Mesendoderm (in vitro differentiated cells): Measurements from ENCODE around the gene XAB2.

Source experiments
- DNase-seq: peaks from one replicate; pipeline ENCODE4 v3.0.0; 2013
- H2AK5ac ChIP-seq: 2 replicates; pipeline ENCODE4 v1.6.1; 2013; ENCODE audit warnings: low read length, inconsistent platforms
- H2BK120ac ChIP-seq: 2 replicates; pipeline ENCODE4 v1.6.1; 2013; ENCODE audit warnings: low read depth, mild to moderate bottlenecking, low read length, moderate library complexity, mixed read lengths
- H2BK15ac ChIP-seq: replicated peaks from 2 replicates; pipeline ENCODE4 v1.6.1; 2013; ENCODE audit warnings: low read depth, mild to moderate bottlenecking, moderate library complexity
- H2BK5ac ChIP-seq: 2 replicates; pipeline ENCODE4 v1.6.1; 2013; ENCODE audit warnings: low read length, inconsistent platforms
- H3K18ac ChIP-seq: 2 replicates; pipeline ENCODE4 v1.6.1; 2013; ENCODE audit warnings: mild to moderate bottlenecking, low read length, mixed read lengths
- H3K23ac ChIP-seq: one replicate; pipeline ENCODE4 v1.6.1; 2013; ENCODE audit warnings: low read length
- H3K27ac ChIP-seq: 2 replicates; pipeline ENCODE4 v1.5.1; 2013; ENCODE audit warnings: low read depth, mild to moderate bottlenecking, inconsistent platforms, low read length, moderate library complexity
- H3K27me3 ChIP-seq: 2 replicates; pipeline ENCODE4 v1.6.1; 2013; ENCODE audit warnings: low read length, control low read depth, mild to moderate bottlenecking, inconsistent platforms; ENCODE audit not compliant: insufficient read depth, poor library complexity
- H3K36me3 ChIP-seq: 2 replicates; pipeline ENCODE4 v1.6.1; 2013; ENCODE audit warnings: low read length, inconsistent platforms; ENCODE audit not compliant: control insufficient read depth, insufficient read depth
- H3K4ac ChIP-seq: one replicate; pipeline ENCODE4 v1.6.1; 2013; ENCODE audit warnings: low read depth, mild to moderate bottlenecking, low read length, moderate library complexity
- H3K4me1 ChIP-seq: 2 replicates; pipeline ENCODE4 v1.6.1; 2013; ENCODE audit warnings: low read depth, low read length, inconsistent platforms; ENCODE audit not compliant: control insufficient read depth
- H3K4me2 ChIP-seq: 2 replicates; pipeline ENCODE4 v1.6.1; 2013; ENCODE audit warnings: low read length
- H3K4me3 ChIP-seq: 2 replicates; pipeline ENCODE4 v1.5.1; 2013; ENCODE audit warnings: mild to moderate bottlenecking, low read length
- H3K56ac ChIP-seq: one replicate; pipeline ENCODE4 v1.6.1; 2013; ENCODE audit warnings: low read length
- H3K79me1 ChIP-seq: 2 replicates; pipeline ENCODE4 v1.6.1; 2013; ENCODE audit warnings: low read length, inconsistent platforms
- H3K79me2 ChIP-seq: 2 replicates; pipeline ENCODE4 v1.6.1; 2013; ENCODE audit warnings: mild to moderate bottlenecking, low read length; ENCODE audit not compliant: control insufficient read depth, insufficient read depth
- H3K9ac ChIP-seq: 2 replicates; pipeline ENCODE4 v1.6.1; 2013; ENCODE audit warnings: low read length, inconsistent platforms
- H4K5ac ChIP-seq: one replicate; pipeline ENCODE4 v1.6.1; 2013; ENCODE audit warnings: low read length
- H4K8ac ChIP-seq: one replicate; pipeline ENCODE4 v1.6.1; 2013; ENCODE audit warnings: low read depth, mild to moderate bottlenecking, control low read depth, low read length, moderate library complexity
- WGBS: extraction: QIAGEN DNeasy Blood & Tissue Kit; methylation state at CpG from one replicate; pipeline ENCODE4 v1.1.7; 2013; ENCODE audit warnings: low lambda C conversion rate, missing lambda C conversion rate; ENCODE audit not compliant: insufficient coverage; ENCODE audit errors: extremely low coverage; 5-methylcytosine and 5-hydroxymethylcytosine counted together

XAB2 gene

GRCh38 chr19:7672522-7672921 is 43.2 kb upstream of the XAB2 start:
- no peaks in the 10 kb centered on the region for H3K36me3 ChIP-seq
- no peak for DNase-seq
- no peak overlapping the region for H2AK5ac ChIP-seq
- H3K4me2 ChIP-seq: no peak overlapping the region
- no peak overlapping the region for H4K8ac ChIP-seq
- no peak overlapping the region for H3K4ac ChIP-seq
- no peak overlapping the region for H2BK120ac ChIP-seq
- H3K23ac ChIP-seq: no peak overlapping the region
- no peaks in the 10 kb centered on the region for H3K79me1 ChIP-seq
- no peak overlapping the region for H2BK15ac ChIP-seq
- no peak overlapping the region for H3K9ac ChIP-seq
- no peak overlapping the region for H3K27ac ChIP-seq
- no peak overlapping the region for H4K5ac ChIP-seq
- H3K27me3 ChIP-seq: no peaks in the 10 kb centered on the region
- no CpG with 5 or more reads among the region's 9 CpGs for WGBS
- no peaks in the 10 kb centered on the region for H3K4me1 ChIP-seq
- H3K4me3 ChIP-seq: no peak overlapping the region
- H3K18ac ChIP-seq: no peak overlapping the region
- no peaks in the 10 kb centered on the region for H3K79me2 ChIP-seq
- no peak overlapping the region for H3K56ac ChIP-seq
- H2BK5ac ChIP-seq: no peak overlapping the region

- H3K27me3 ChIP-seq: no peaks in the 10 kb centered on the region
- H4K8ac ChIP-seq: no peak overlapping the region
- H3K79me1 ChIP-seq: no peaks in the 10 kb centered on the region
- H3K4me2 ChIP-seq: no peak overlapping the region
- H3K36me3 ChIP-seq: no peaks in the 10 kb centered on the region
- no peak for DNase-seq
- H3K27ac ChIP-seq: no peak overlapping the region
- no peak overlapping the region for H3K23ac ChIP-seq
- H2BK120ac ChIP-seq: no peak overlapping the region
- no peak overlapping the region for H3K4ac ChIP-seq
- no peak overlapping the region for H2BK15ac ChIP-seq
- WGBS: no CpG with 5 or more reads among the region's 9 CpGs
- no peak overlapping the region for H3K56ac ChIP-seq
- H3K4me1 ChIP-seq: no peaks in the 10 kb centered on the region
- H3K18ac ChIP-seq: no peak overlapping the region
- H2BK5ac ChIP-seq: no peak overlapping the region
- no peak overlapping the region for H4K5ac ChIP-seq
- H3K4me3 ChIP-seq: no peak overlapping the region
- peak overlapping the region; percentile 44 for H3K9ac ChIP-seq
- H3K79me2 ChIP-seq: no peaks in the 10 kb centered on the region
- H2AK5ac ChIP-seq: no peak overlapping the region
Measured at GRCh38 chr19:7670790-7671189, 41.4 kb upstream of the XAB2 start.

GRCh38 chr19:7670150-7670783 is 40.9 kb upstream of the XAB2 start:
- H3K23ac ChIP-seq: no peak overlapping the region
- no peaks in the 10 kb centered on the region for H3K79me2 ChIP-seq
- H3K56ac ChIP-seq: peak overlapping the region; percentile 60
- no CpG with 5 or more reads among the region's 43 CpGs for WGBS
- H2BK5ac ChIP-seq: no peak overlapping the region
- no peaks in the 10 kb centered on the region for H3K27me3 ChIP-seq
- peak overlapping the region; percentile 9 for H3K4me3 ChIP-seq
- no peaks in the 10 kb centered on the region for H3K79me1 ChIP-seq
- H3K9ac ChIP-seq: peak overlapping the region; percentile 44
- H3K4ac ChIP-seq: no peak overlapping the region
- DNase-seq: no peak
- no peak overlapping the region for H2AK5ac ChIP-seq
- no peak overlapping the region for H3K18ac ChIP-seq
- H2BK120ac ChIP-seq: no peak overlapping the region
- H2BK15ac ChIP-seq: no peak overlapping the region
- no peak overlapping the region for H4K5ac ChIP-seq
- H3K27ac ChIP-seq: no peak overlapping the region
- peak overlapping the region; percentile 34 for H3K4me2 ChIP-seq
- H3K36me3 ChIP-seq: no peaks in the 10 kb centered on the region
- H3K4me1 ChIP-seq: no peaks in the 10 kb centered on the region
- H4K8ac ChIP-seq: no peak overlapping the region

- Histone ChIP-seq H3K79me1 (no peaks in the 10 kb centered on the region), H3K4me2 (no peak overlapping the region), H3K23ac (no peak overlapping the region), H2BK15ac (no peak overlapping the region), H3K27me3 (no peaks in the 10 kb centered on the region), H3K18ac (no peak overlapping the region), H4K8ac (no peak overlapping the region), H3K9ac (no peak overlapping the region), H4K5ac (no peak overlapping the region), H3K79me2 (no peaks in the 10 kb centered on the region), H3K56ac (no peak overlapping the region), H2BK5ac (no peak overlapping the region), H3K4me1 (no peaks in the 10 kb centered on the region), H3K36me3 (no peaks in the 10 kb centered on the region), H3K4me3 (no peak overlapping the region), H2BK120ac (no peak overlapping the region), H3K27ac (no peak overlapping the region), H3K4ac (no peak overlapping the region), H2AK5ac (no peak overlapping the region)
- 100% methylated on average over 1 of the region's 9 CpGs for WGBS
- no peak for DNase-seq
Measured at GRCh38 chr19:7669641-7670040, 40.3 kb upstream of the XAB2 start.

- H3K36me3 ChIP-seq: no peaks in the 10 kb centered on the region
- H3K23ac ChIP-seq: no peak within 1 kb of the TSS
- H3K79me2 ChIP-seq: no peaks in the 10 kb centered on the region
- H4K8ac ChIP-seq: no peak within 1 kb of the TSS
- H3K4me1 ChIP-seq: no peaks in the 10 kb centered on the region
- H2BK15ac ChIP-seq: no peak within 1 kb of the TSS
- no peaks in the 10 kb centered on the region for H3K79me1 ChIP-seq
- no peak within 1 kb of the TSS for H3K27ac ChIP-seq
- no peak within 1 kb of the TSS for H3K4me3 ChIP-seq
- no peak within 1 kb of the TSS for H3K4ac ChIP-seq
- H4K5ac ChIP-seq: no peak within 1 kb of the TSS
- no peak within 1 kb of the TSS for H2BK120ac ChIP-seq
- no peak for DNase-seq
- H3K18ac ChIP-seq: no peak within 1 kb of the TSS
- WGBS: no CpG with 5 or more reads among the region's 9 CpGs
- H3K4me2 ChIP-seq: no peak within 1 kb of the TSS
- no peaks in the 10 kb centered on the region for H3K27me3 ChIP-seq
- H2BK5ac ChIP-seq: no peak within 1 kb of the TSS
- no peak within 1 kb of the TSS for H3K9ac ChIP-seq
- H2AK5ac ChIP-seq: no peak within 1 kb of the TSS
- no peak within 1 kb of the TSS for H3K56ac ChIP-seq
Measured at GRCh38 chr19:7668842-7669241, 39.5 kb upstream of the XAB2 start, which contains the start of gene RETN. RETN (plus strand) TSS chr19:7669049; CDS start chr19:7669327, 278 bp downstream.

- no peak overlapping the region for H3K18ac ChIP-seq
- WGBS: no CpG with 5 or more reads among the region's 4 CpGs
- no peak overlapping the region for H4K8ac ChIP-seq
- H2BK15ac ChIP-seq: no peak overlapping the region
- H3K27me3 ChIP-seq: no peaks in the 10 kb centered on the region
- H3K27ac ChIP-seq: no peak overlapping the region
- H3K23ac ChIP-seq: no peak overlapping the region
- H3K79me1 ChIP-seq: no peaks in the 10 kb centered on the region
- no peak for DNase-seq
- H3K4me3 ChIP-seq: no peak overlapping the region
- H2BK5ac ChIP-seq: no peak overlapping the region
- H4K5ac ChIP-seq: no peak overlapping the region
- no peak overlapping the region for H3K4me2 ChIP-seq
- no peak overlapping the region for H2AK5ac ChIP-seq
- H3K36me3 ChIP-seq: no peaks in the 10 kb centered on the region
- H3K79me2 ChIP-seq: no peaks in the 10 kb centered on the region
- H2BK120ac ChIP-seq: no peak overlapping the region
- no peak overlapping the region for H3K56ac ChIP-seq
- H3K4me1 ChIP-seq: no peaks in the 10 kb centered on the region
- H3K4ac ChIP-seq: no peak overlapping the region
- H3K9ac ChIP-seq: no peak overlapping the region
Measured at GRCh38 chr19:7665076-7665475, 35.7 kb upstream of the XAB2 start.
